PC-9 (cell line): Measurements from ENCODE around the gene COL4A1.

ENCODE experiments used
- EZH2 ChIP-seq: fragments of 200-600 bp; sonication (generic); IDR thresholded peaks from 2 replicates; pipeline ENCODE4 v1.8.0; 2017; ENCODE audit warnings: antibody characterized with exemption, low read depth
- TF ChIP-seq, protein P1 (sequence below): fragments of 200-600 bp; sonication (generic); conservative IDR thresholded peaks from 2 replicates; pipeline ENCODE4 v1.6.1; 2017; ENCODE audit warnings: mixed run types, antibody characterized with exemption, mild to moderate bottlenecking, moderate library complexity

DNA sequence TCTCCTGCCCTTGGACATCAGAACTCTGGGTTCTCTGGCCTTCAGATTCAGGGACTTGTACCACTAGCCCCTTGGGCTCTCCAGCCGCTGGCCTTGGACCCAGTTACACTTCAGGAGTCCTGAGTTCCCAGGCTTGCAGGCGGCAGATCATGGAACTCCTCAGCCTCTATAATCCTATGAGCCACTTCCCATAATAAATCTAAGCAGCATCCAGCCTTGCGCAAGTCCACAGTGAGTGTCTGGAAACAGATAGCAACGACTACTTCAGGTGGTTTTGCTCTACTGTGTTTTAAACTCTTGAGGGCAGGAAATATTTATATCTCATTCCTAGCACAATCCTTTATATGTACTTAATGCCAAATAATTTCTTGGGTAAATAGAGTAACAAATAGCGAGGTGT is 92.3 kb downstream of the COL4A1 start:
- TF ChIP-seq EZH2: no peak
- TF ChIP-seq, protein P1, sequence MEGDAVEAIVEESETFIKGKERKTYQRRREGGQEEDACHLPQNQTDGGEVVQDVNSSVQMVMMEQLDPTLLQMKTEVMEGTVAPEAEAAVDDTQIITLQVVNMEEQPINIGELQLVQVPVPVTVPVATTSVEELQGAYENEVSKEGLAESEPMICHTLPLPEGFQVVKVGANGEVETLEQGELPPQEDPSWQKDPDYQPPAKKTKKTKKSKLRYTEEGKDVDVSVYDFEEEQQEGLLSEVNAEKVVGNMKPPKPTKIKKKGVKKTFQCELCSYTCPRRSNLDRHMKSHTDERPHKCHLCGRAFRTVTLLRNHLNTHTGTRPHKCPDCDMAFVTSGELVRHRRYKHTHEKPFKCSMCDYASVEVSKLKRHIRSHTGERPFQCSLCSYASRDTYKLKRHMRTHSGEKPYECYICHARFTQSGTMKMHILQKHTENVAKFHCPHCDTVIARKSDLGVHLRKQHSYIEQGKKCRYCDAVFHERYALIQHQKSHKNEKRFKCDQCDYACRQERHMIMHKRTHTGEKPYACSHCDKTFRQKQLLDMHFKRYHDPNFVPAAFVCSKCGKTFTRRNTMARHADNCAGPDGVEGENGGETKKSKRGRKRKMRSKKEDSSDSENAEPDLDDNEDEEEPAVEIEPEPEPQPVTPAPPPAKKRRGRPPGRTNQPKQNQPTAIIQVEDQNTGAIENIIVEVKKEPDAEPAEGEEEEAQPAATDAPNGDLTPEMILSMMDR: no peak
